ENCODE measurements around the gene MUC5AC. TPM values are rescaled to one million over a fixed set of nuclear protein-coding genes. Genes with fewer than 3 reads are reported as not detected.

MUC5AC gene
- total RNA-seq, 1 experiment from 2014 or later: under 0.01 TPM

- DNase-seq (ENCODE audit: low read depth, low spot score) (no peak), ATAC-seq (no peak)
- Histone ChIP-seq H3K79me2 (ENCODE audit: insufficient read depth, low read length) (no peaks in the 10 kb centered on the region), H3K4me1 (ENCODE audit: control insufficient read depth in 1 of 2, insufficient read depth in 2 of 2, low read length in 2 of 2) (no peaks in the 10 kb centered on the region), H3K4me2 (ENCODE audit: low read length) (no peak overlapping the region), H3K27ac (ENCODE audit: low read depth, low read length) (no peak overlapping the region), H3K4me3 (replicated peaks in 1 of 2; ENCODE audit: low read depth in 1 of 2, low read length in 2 of 2) (no peak overlapping the region), H3K27me3 (ENCODE audit: insufficient read depth, low read length) (no peaks in the 10 kb centered on the region), H3K9me2 (ENCODE audit: insufficient read depth) (no peaks in the 10 kb centered on the region), H2AFZ (ENCODE audit: low read depth, low read length, poor library complexity, severe bottlenecking) (no peak overlapping the region), H4K20me1 (ENCODE audit: insufficient read depth) (no peaks in the 10 kb centered on the region), H3K36me3 (ENCODE audit: control insufficient read depth in 1 of 2, insufficient read depth in 2 of 2, low read length in 2 of 2) (no peaks in the 10 kb centered on the region), H3K9me3 (ENCODE audit: control insufficient read depth in 1 of 2, insufficient read depth in 1 of 2, low read depth in 1 of 2, low read length in 2 of 2) (peaks cover 0 to 4% of the 10 kb centered on the region in 2 experiments; a peak in 1 of 4 replicates), H3K9ac (ENCODE audit: low read length) (no peak overlapping the region)
- intact Hi-C loops (cut with micrococcal nuclease): no loop called here
- RAD21 ChIA-PET (ENCODE audit: low non-redundant PET in 1 of 2, low total read pairs in 2 of 2, uncharacterized antibody in 2 of 2, unreplicated experiment in 2 of 2): no interaction called here
- TF ChIP-seq EZH2 (IDR thresholded peaks at IDR 0.05): no peak
- POLR2A ChIA-PET: no interaction called here
- no TSS peak for BruUV-seq (replicated peaks)
- CTCF ChIA-PET: no interaction called here
Observed at GRCh38 chr11:1168721-1169161, 11.0 kb downstream of the MUC5AC start.

GRCh38 chr11:1171223-1171984, 13.7 kb downstream of the MUC5AC start:
- Histone ChIP-seq H3K9ac (ENCODE audit: low read length) (no peak overlapping the region), H3K9me2 (ENCODE audit: insufficient read depth) (no peaks in the 10 kb centered on the region), H4K20me1 (ENCODE audit: insufficient read depth) (no peaks in the 10 kb centered on the region), H3K4me1 (ENCODE audit: control insufficient read depth in 1 of 2, insufficient read depth in 2 of 2, low read length in 2 of 2) (no peaks in the 10 kb centered on the region), H3K27ac (ENCODE audit: low read depth, low read length) (no peak overlapping the region), H3K4me2 (ENCODE audit: low read length) (no peak overlapping the region), H3K4me3 (replicated peaks in 1 of 2; ENCODE audit: low read depth in 1 of 2, low read length in 2 of 2) (no peak overlapping the region), H2AFZ (ENCODE audit: low read depth, low read length, poor library complexity, severe bottlenecking) (no peak overlapping the region), H3K36me3 (ENCODE audit: control insufficient read depth in 1 of 2, insufficient read depth in 2 of 2, low read length in 2 of 2) (no peaks in the 10 kb centered on the region), H3K9me3 (ENCODE audit: control insufficient read depth in 1 of 2, insufficient read depth in 1 of 2, low read depth in 1 of 2, low read length in 2 of 2) (peaks cover 0 to 4% of the 10 kb centered on the region in 2 experiments; a peak in 1 of 4 replicates), H3K79me2 (ENCODE audit: insufficient read depth, low read length) (no peaks in the 10 kb centered on the region), H3K27me3 (ENCODE audit: insufficient read depth, low read length) (no peaks in the 10 kb centered on the region)
- ChIA-PET RAD21 (ENCODE audit: low non-redundant PET in 1 of 2, low total read pairs in 2 of 2, uncharacterized antibody in 2 of 2, unreplicated experiment in 2 of 2) (no interaction called here), POLR2A (no interaction called here), CTCF (no interaction called here)
- no peak for ATAC-seq
- intact Hi-C loops (cut with micrococcal nuclease): no loop called here
- BruUV-seq (replicated peaks): no TSS peak
- no peak for DNase-seq (ENCODE audit: low read depth, low spot score)
- no peak for TF ChIP-seq JUND (IDR thresholded peaks at IDR 0.05)
- TF ChIP-seq CBX3 (IDR thresholded peaks at IDR 0.05; ENCODE audit: low read depth): no peak
- no peak for TF ChIP-seq EZH2 (IDR thresholded peaks at IDR 0.05)
- TF ChIP-seq ZNF274 (IDR thresholded peaks at IDR 0.05; ENCODE audit: low read depth, low read length): no peak
